CD14-positive monocyte (primary cell): ENCODE results near the gene ENKD1. TPM values are rescaled to one million over a fixed set of nuclear protein-coding genes. Genes with fewer than 3 reads are reported as not detected.

Experiments used
- DNase-seq, 3 donors: peaks; one replicate each; pipeline ENCODE4 v3.0.0-alpha.2; 2011 to 2022
- H2AFZ ChIP-seq: 2 replicates; pipeline ENCODE4 v1.6.0; 2012; ENCODE audit warnings: mild to moderate bottlenecking, low read depth, low read length, inconsistent platforms; ENCODE audit not compliant: insufficient read depth, poor library complexity, severe bottlenecking
- H3K27ac ChIP-seq, 2 donors: 1 replicate in 1 of 2; 2 replicates in 1 of 2; pipeline ENCODE4 v1.5.1; 2012 to 2013; ENCODE audit warnings: low read length in 2 of 2, control low read depth in 1 of 2, inconsistent platforms in 1 of 2, low read depth in 1 of 2, mild to moderate bottlenecking in 1 of 2
- H3K27me3 ChIP-seq, 2 donors: one replicate each; pipeline versions ENCODE4 v1.6.0 to v1.6.1; 2011 to 2013; ENCODE audit warnings: low read length in 2 of 2; ENCODE audit not compliant: control insufficient read depth in 2 of 2, insufficient read depth in 2 of 2
- H3K36me3 ChIP-seq, 2 donors: replicated peaks in 1 of 2; 1 replicate in 1 of 2; 2 replicates in 1 of 2; pipeline versions ENCODE4 v1.5.1 to v1.6.1; 2012 to 2013; ENCODE audit warnings: low read length in 2 of 2, control low read depth in 1 of 2, inconsistent platforms in 1 of 2, mild to moderate bottlenecking in 1 of 2; ENCODE audit not compliant: insufficient read depth in 2 of 2, control insufficient read depth in 1 of 2
- H3K4me1 ChIP-seq, 2 donors: 1 replicate in 1 of 2; 2 replicates in 1 of 2; pipeline versions ENCODE4 v1.5.1 to v1.6.1; 2012 to 2013; ENCODE audit warnings: low read length in 2 of 2, control low read depth in 1 of 2, inconsistent platforms in 1 of 2, mild to moderate bottlenecking in 1 of 2, moderate library complexity in 1 of 2; ENCODE audit not compliant: insufficient read depth in 2 of 2, control insufficient read depth in 1 of 2
- H3K4me2 ChIP-seq: replicated peaks from 2 replicates; pipeline ENCODE3; 2012; ENCODE audit warnings: low read length, moderate library complexity, mild to moderate bottlenecking; ENCODE audit not compliant: poor library complexity, severe bottlenecking; ENCODE audit errors: extremely low read depth
- H3K4me3 ChIP-seq, 3 experiments: fragments of 200-600 bp in 1 of 3; sonication (generic) in 1 of 3; replicated peaks in 1 of 3; 1 replicate in 2 of 3; 2 replicates in 1 of 3; pipeline ENCODE4 v1.5.1; 2011 to 2013; ENCODE audit warnings: low read length in 3 of 3, mild to moderate bottlenecking in 3 of 3, control low read depth in 2 of 3, low read depth in 2 of 3, inconsistent platforms in 1 of 3, moderate library complexity in 1 of 3
- H3K79me2 ChIP-seq: 2 replicates; pipeline ENCODE4 v1.6.0; 2012; ENCODE audit warnings: mild to moderate bottlenecking, control low read depth, inconsistent platforms, low read length, moderate library complexity; ENCODE audit not compliant: insufficient read depth
- H3K9ac ChIP-seq: 2 replicates; pipeline ENCODE4 v1.6.0; 2017; ENCODE audit warnings: low read length, mild to moderate bottlenecking; ENCODE audit not compliant: insufficient read depth, poor library complexity, severe bottlenecking
- H3K9me3 ChIP-seq, 2 donors: replicated peaks in 1 of 2; 1 replicate in 1 of 2; 2 replicates in 1 of 2; pipeline versions ENCODE4 v1.5.1 to v1.6.1; 2012 to 2013; ENCODE audit warnings: low read length in 2 of 2, control low read depth in 1 of 2; ENCODE audit not compliant: control insufficient read depth in 1 of 2, insufficient read depth in 1 of 2
- H4K20me1 ChIP-seq: 2 replicates; pipeline ENCODE4 v1.6.0; 2012; ENCODE audit warnings: mild to moderate bottlenecking, low read length, control low read depth, moderate library complexity; ENCODE audit not compliant: insufficient read depth
- H3K27ac Mint-ChIP-seq, 7 donors: one replicate each; pipeline ENCODE4 v1.8.0; 2020; ENCODE audit warnings: mild to moderate bottlenecking in 7 of 7, mixed read lengths in 7 of 7, moderate library complexity in 6 of 7, inconsistent platforms in 2 of 7
- H3K27me3 Mint-ChIP-seq, 3 donors: one replicate each; pipeline ENCODE4 v1.8.0; 2021 to 2022; ENCODE audit warnings: low read depth in 3 of 3, mild to moderate bottlenecking in 3 of 3, mixed read lengths in 3 of 3, moderate library complexity in 3 of 3, inconsistent platforms in 1 of 3
- H3K36me3 Mint-ChIP-seq, 2 donors: one replicate each; pipeline ENCODE4 v1.8.0; 2020; ENCODE audit warnings: mixed read lengths in 2 of 2, inconsistent platforms in 1 of 2, mild to moderate bottlenecking in 1 of 2
- H3K4me1 Mint-ChIP-seq: one replicate; pipeline ENCODE4 v1.8.0; 2020; ENCODE audit warnings: mild to moderate bottlenecking, mixed read lengths
- H3K4me3 Mint-ChIP-seq, 2 donors: one replicate each; pipeline ENCODE4 v1.8.0; 2020; ENCODE audit warnings: mild to moderate bottlenecking in 2 of 2, mixed read lengths in 2 of 2, moderate library complexity in 1 of 2
- H3K9me3 Mint-ChIP-seq, 7 donors: one replicate each; pipeline ENCODE4 v1.8.0; 2020 to 2022; ENCODE audit warnings: mixed read lengths in 7 of 7, mild to moderate bottlenecking in 6 of 7, moderate library complexity in 6 of 7, inconsistent platforms in 2 of 7
- WGBS: methylation state at CpG from one replicate; pipeline ENCODE4 v1.1.5; 2013; ENCODE audit warnings: missing lambda C conversion rate; ENCODE audit not compliant: insufficient coverage; 5-methylcytosine and 5-hydroxymethylcytosine counted together
- intact Hi-C, 2 donors: fragments of 100-400 bp; cut with micrococcal nuclease; formaldehyde crosslinking; loops; one replicate each; pipeline versions ENCODE4 v1.15.0 to v1.15.1; 2023
- polyA plus RNA-seq, 3 donors: library from polyadenylated mRNA; depleted of rRNA in 1 of 3; unstranded in 2 of 3; stranded (reverse) in 1 of 3; fragments of 300-500 nt in 2 of 3; fragments of >200 nt in 1 of 3; fragmentation: Illumina TruSeq in 2 of 3; gene quantifications; 1 replicate in 2 of 3; 2 replicates in 1 of 3; pipeline ENCODE4 v1.2.3, GENCODE V29; 2012 to 2021
- TF ChIP-seq, protein P1 (sequence below): fragments of 200-600 bp; IDR thresholded peaks from one replicate; pipeline ENCODE4 v1.8.0; 2022; ENCODE audit warnings: antibody characterized with exemption, mild to moderate bottlenecking

The ENKD1 gene
- polyA plus RNA-seq, 3 donors = 0.92 to 6.2 (median 3.2) TPM

- Mint-ChIP-seq H3K27ac (no peak overlapping the region), H3K4me1 (no peaks in the 10 kb centered on the region), H3K4me3 (no peak overlapping the region), H3K9me3 (peaks cover 0 to 1% (median 0%) of the 10 kb centered on the region in 7 donors), H3K27me3 (peaks cover 2 to 6% (median 5%) of the 10 kb centered on the region in 3 donors), H3K36me3 (peaks cover 3 to 10% of the 10 kb centered on the region in 2 donors)
- Histone ChIP-seq H3K4me1 (no peaks in the 10 kb centered on the region), H3K27me3 (no peaks in the 10 kb centered on the region), H2AFZ (no peak overlapping the region), H4K20me1 (no peaks in the 10 kb centered on the region), H3K79me2 (no peaks in the 10 kb centered on the region), H3K36me3 (peaks cover 0 to 2% of the 10 kb centered on the region in 2 donors), H3K27ac (no peak overlapping the region), H3K9ac (no peak overlapping the region), H3K4me3 (no peak overlapping the region), H3K4me2 (no peak overlapping the region), H3K9me3 (no peaks in the 10 kb centered on the region)
- intact Hi-C loops = no loop called here
- peak in 1 of 3 donors; percentile 3 for DNase-seq
- WGBS = 64% methylated on average over 36 of the region's 59 CpGs
- TF ChIP-seq, protein P1, sequence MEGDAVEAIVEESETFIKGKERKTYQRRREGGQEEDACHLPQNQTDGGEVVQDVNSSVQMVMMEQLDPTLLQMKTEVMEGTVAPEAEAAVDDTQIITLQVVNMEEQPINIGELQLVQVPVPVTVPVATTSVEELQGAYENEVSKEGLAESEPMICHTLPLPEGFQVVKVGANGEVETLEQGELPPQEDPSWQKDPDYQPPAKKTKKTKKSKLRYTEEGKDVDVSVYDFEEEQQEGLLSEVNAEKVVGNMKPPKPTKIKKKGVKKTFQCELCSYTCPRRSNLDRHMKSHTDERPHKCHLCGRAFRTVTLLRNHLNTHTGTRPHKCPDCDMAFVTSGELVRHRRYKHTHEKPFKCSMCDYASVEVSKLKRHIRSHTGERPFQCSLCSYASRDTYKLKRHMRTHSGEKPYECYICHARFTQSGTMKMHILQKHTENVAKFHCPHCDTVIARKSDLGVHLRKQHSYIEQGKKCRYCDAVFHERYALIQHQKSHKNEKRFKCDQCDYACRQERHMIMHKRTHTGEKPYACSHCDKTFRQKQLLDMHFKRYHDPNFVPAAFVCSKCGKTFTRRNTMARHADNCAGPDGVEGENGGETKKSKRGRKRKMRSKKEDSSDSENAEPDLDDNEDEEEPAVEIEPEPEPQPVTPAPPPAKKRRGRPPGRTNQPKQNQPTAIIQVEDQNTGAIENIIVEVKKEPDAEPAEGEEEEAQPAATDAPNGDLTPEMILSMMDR = no peak
Observed at GRCh38 chr16:67652578-67653127, 13.9 kb downstream of the ENKD1 start.

GRCh38 chr16:67651847-67652246 is 14.7 kb downstream of the ENKD1 start:
- no peaks in the 10 kb centered on the region for H4K20me1 ChIP-seq
- no peaks in the 10 kb centered on the region for H3K4me1 ChIP-seq
- peak overlapping the region in 1 of 2 donors; percentile 47 for H3K4me3 Mint-ChIP-seq
- H3K9ac ChIP-seq = no peak overlapping the region
- no peaks in the 10 kb centered on the region for H3K79me2 ChIP-seq
- intact Hi-C loops = no loop called here
- H3K9me3 Mint-ChIP-seq = peaks cover 0 to 1% (median 0%) of the 10 kb centered on the region in 7 donors
- WGBS = no CpG with 5 or more reads among the region's 4 CpGs
- TF ChIP-seq, protein P1 = no peak
- no peak overlapping the region for H3K4me2 ChIP-seq
- no peaks in the 10 kb centered on the region for H3K27me3 ChIP-seq
- H3K36me3 Mint-ChIP-seq = peaks cover 0 to 2% of the 10 kb centered on the region in 2 donors
- no peak overlapping the region for H3K27ac ChIP-seq
- peaks cover 0 to 2% of the 10 kb centered on the region in 2 donors for H3K36me3 ChIP-seq
- no peak for DNase-seq
- H3K4me3 ChIP-seq = no peak overlapping the region
- no peaks in the 10 kb centered on the region for H3K4me1 Mint-ChIP-seq
- H2AFZ ChIP-seq = no peak overlapping the region
- no peak overlapping the region for H3K27ac Mint-ChIP-seq
- H3K9me3 ChIP-seq = no peaks in the 10 kb centered on the region
- peaks cover 2 to 5% (median 5%) of the 10 kb centered on the region in 3 donors for H3K27me3 Mint-ChIP-seq
